H1 (cell line): ENCODE measurements around the gene FUBP3. TPM values are rescaled to one million over a fixed set of nuclear protein-coding genes. Genes with fewer than 3 reads are reported as not detected.

Source experiments
- ATF2 ChIP-seq: IDR thresholded peaks from 2 replicates; pipeline ENCODE4 v1.6.1; 2012; ENCODE audit warnings: low read length, inconsistent platforms
- EGR1 ChIP-seq: IDR thresholded peaks from 2 replicates; pipeline ENCODE4 v1.6.1; 2011; ENCODE audit warnings: low read depth, low read length, borderline replicate concordance
- EP300 ChIP-seq, 2 experiments: IDR thresholded peaks; 1 replicate in 1 of 2; 2 replicates in 1 of 2; pipeline ENCODE4 v1.6.1; 2011 to 2012; ENCODE audit warnings: low read depth in 2 of 2, low read length in 2 of 2, mild to moderate bottlenecking in 2 of 2, borderline replicate concordance in 1 of 2, inconsistent platforms in 1 of 2, moderate library complexity in 1 of 2
- EZH2 ChIP-seq: fragments of 200-600 bp; sonication (generic); IDR thresholded peaks from 2 replicates; pipeline ENCODE4 v1.7.1; 2012; ENCODE audit warnings: low read depth, mild to moderate bottlenecking, moderate library complexity, low read length, inconsistent platforms; ENCODE audit not compliant: severe bottlenecking
- MAFK ChIP-seq: IDR thresholded peaks from 2 replicates; pipeline ENCODE4 v1.6.1; 2012; ENCODE audit warnings: low read depth, mild to moderate bottlenecking, improper control_type of control experiment, low read length
- RAD21 ChIP-seq, 2 experiments: IDR thresholded peaks in 1 of 2; conservative IDR thresholded peaks in 1 of 2; 2 replicates each; pipeline ENCODE4 v1.6.1; 2011; ENCODE audit warnings: low read depth in 2 of 2, low read length in 2 of 2, improper control_type of control experiment in 1 of 2, inconsistent platforms in 1 of 2, mild to moderate bottlenecking in 1 of 2, moderate library complexity in 1 of 2
- RBBP5 ChIP-seq: IDR thresholded peaks from 2 replicates; pipeline ENCODE4 v1.7.1; 2012; ENCODE audit warnings: low read depth, mild to moderate bottlenecking, inconsistent platforms, low read length, moderate library complexity, borderline replicate concordance
- SP1 ChIP-seq: IDR thresholded peaks from 2 replicates; pipeline ENCODE4 v1.6.1; 2011; ENCODE audit warnings: low read depth, low read length
- polyA plus RNA-seq, 7 experiments: library from polyadenylated mRNA; depleted of rRNA in 3 of 7; stranded (reverse) in 5 of 7; unstranded in 2 of 7; fragments of >200 nt in 5 of 7; fragments of 200-250 nt in 2 of 7; gene quantifications; 1 replicate in 5 of 7; 2 replicates in 1 of 7; 4 replicates in 1 of 7; pipeline versions ENCODE4 v1.2.1 to v1.2.3, GENCODE V29; 2011 to 2013; ENCODE audit warnings: missing spikeins in 2 of 7, mixed read lengths in 2 of 7
- total RNA-seq: library from RNA; stranded (reverse); fragmentation: NEBNext Ultra II Directional; extraction: Animal tissue kit (Norgen Biotek cat#: 25700); gene quantifications from 2 replicates; pipeline ENCODE4 v1.2.1, GENCODE V29; 2021

Gene FUBP3
- total and polyA plus RNA-seq, 2 of the 8 experiments (the other 6 are each of a cell fraction or from before 2014, with no cell fraction given): 23.7 to 76.4 TPM

- no peak for TF ChIP-seq MAFK
- no peak for TF ChIP-seq RBBP5
- TF ChIP-seq EP300 (IDR thresholded peaks at IDR 0.05; ENCODE audit: borderline replicate concordance in 1 of 2, low read depth in 2 of 2, low read length in 2 of 2): no peak
- TF ChIP-seq EGR1: no peak
- no peak for TF ChIP-seq ATF2
- no peak for TF ChIP-seq RAD21 (IDR thresholded peaks at IDR 0.05 in 1 of 2, conservative IDR thresholded peaks at IDR 0.05 in 1 of 2; ENCODE audit: low read depth in 2 of 2, low read length in 2 of 2)
- no peak for TF ChIP-seq SP1
- TF ChIP-seq EZH2: no peak
- TF ChIP-seq, all 59 proteins: peak for 0
Observed at GRCh38 chr9:130579738-130580463, 524 bp downstream of the FUBP3 start (continued).
